GM18909 (cell line): ENCODE results near the gene STMN3.
"Not testable (repeated sequence)": the region's sequence is repeated elsewhere in the genome, so short reads cannot be mapped to it uniquely, and the experiment has no call there.

Experiments
- ATAC-seq: cut with Tn5 transposase; IDR thresholded peaks from one replicate; pipeline ENCODE4 v1.9.1; 2021; ENCODE audit warnings: mild to moderate bottlenecking; ENCODE audit not compliant: unreplicated experiment, poor library complexity

STMN3 gene

DNA sequence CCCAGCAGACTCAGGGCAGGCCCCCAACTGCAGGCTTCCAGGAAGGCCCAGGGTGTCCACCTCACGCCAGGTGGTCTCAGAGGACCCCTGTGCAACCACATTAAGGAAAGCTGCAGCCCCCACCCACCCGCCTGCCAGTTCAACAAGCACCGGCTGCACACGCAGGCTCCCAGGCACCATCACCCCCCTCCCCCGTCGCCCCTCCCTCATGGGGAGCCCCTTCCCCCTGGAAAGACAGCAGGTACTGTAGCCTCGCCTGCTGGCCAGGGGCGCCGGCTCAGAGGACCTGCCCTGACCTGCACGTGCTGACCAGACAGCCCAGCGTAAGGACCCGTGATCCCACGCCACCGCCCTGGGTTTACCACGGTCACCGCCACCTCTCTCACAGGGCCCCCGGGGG is 12.5 kb downstream of the STMN3 start:
- ATAC-seq: not testable (repeated sequence)

GRCh38 chr20:63640086-63640485 is 13.1 kb downstream of the STMN3 start:
- no peak for ATAC-seq

GRCh38 chr20:63639093-63639975 is 13.9 kb downstream of the STMN3 start:
- ATAC-seq: no peak

GRCh38 chr20:63636752-63637628 is 16.2 kb downstream of the STMN3 start:
- no peak for ATAC-seq

DNA sequence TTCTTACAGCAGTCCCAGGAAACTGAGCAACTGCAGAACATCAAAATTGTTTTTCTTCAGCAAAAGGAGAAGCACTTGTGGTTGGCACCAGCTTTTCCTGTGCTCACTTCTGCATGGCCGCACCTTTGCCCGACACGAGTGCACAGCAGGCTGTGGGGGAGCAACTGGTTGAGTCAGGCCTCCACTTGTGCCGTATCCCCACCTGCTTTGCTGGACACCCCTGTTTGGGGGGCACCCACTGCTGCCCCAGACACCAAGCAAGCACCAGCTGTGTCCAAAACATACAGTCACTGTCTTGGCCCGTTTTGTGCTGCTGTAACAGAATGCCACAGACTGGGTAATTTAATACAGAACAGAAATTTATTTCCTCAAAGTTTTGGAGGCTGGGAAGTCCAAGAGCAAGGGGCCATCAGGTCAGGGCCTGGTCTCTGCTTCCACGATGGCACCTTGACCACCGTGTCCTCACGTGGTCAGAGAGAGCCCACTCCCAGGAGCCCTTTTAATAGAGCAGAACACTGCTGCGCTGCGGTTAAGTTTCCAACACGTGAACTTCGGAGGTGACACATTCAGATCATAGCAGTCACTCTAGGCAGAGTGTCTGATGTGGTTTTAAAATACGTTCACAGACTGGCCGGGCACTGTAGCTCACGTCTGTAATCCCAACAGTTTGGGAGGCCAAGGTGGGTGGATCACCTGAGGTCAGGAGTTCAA is 17.6 kb downstream of the STMN3 start:
- ATAC-seq: no peak

- no peak for ATAC-seq
Observed at GRCh38 chr20:63633732-63634131, 19.5 kb downstream of the STMN3 start.

DNA sequence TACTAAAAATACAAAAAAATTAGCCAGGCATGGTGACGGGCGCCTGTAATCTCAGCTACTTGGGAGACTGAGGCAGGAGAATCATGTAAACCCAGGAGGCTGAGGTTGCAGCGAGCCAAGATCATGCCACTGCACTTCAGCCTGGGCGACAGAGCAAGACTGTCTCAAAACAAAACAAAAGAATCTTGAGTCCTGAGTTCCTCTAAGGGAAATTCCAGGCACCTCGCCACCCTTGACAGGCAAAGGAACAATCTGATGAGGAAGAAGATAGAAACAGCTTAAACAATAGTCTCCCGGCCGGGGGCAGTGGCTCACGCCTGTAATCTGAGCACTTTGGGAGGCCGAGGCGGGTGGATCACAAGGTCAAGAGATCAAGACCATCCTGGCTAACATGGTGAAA is 21.8 kb downstream of the STMN3 start:
- not testable (repeated sequence) for ATAC-seq

DNA sequence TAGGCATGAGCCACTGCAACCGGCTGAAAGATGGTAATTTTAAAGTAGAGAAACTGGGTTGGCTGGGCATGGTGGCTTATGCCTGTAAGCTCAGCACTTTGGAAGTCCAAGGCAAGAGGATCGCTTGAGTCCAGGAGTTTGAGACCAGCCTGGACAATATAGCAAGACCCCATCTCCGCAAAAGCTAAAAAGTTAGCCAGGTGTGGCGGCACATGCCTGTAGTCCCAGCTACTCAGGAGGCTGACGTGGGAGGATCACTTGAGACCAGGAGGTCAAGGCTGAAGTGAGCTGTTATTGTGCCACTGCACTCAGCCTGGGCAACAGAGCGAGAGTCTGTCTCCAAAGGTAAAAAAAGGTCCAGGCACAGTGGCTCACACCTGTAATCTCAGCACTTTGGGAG is 22.3 kb downstream of the STMN3 start:
- not testable (repeated sequence) for ATAC-seq

DNA sequence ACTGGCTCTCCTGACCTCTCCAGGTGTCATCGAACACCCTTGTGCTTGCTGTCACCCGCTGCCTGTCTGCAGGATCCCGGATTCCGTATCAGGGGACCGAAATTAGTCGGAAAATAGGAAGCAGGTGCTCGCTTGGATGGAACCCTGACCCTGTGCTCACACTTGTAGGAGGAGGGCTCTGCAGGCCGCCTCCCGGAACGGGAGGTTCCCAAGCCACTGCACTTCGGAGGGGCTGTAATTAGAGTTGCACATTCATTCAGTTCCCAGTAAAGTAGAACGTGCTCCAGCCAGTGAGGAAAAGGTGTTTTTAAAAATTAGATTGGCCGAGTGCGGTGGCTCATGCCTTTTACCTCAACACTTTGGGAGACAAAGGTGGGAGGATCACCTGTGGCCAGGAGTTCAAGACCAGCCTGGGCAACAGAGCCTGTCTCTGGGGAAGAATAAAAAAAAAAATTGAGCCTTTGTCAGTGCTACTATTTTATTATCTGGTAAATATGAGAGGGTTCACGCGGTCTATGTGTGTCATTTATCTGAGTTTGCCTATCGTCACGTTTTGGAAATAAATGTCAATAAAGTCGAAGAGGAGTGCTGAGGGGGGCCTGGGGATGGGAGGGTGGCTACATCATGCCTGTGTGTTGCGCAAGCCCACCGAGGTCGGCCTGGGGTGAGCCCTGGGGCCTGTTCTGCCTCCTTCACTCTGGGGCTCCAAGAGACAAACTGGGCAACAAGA is 24.8 kb downstream of the STMN3 start:
- no peak for ATAC-seq

- no peak for ATAC-seq
Observed at GRCh38 chr20:63627751-63628245, 25.4 kb downstream of the STMN3 start.

- ATAC-seq: peak; percentile 82
Observed at GRCh38 chr20:63627129-63627750, 26.0 kb downstream of the STMN3 start.

DNA sequence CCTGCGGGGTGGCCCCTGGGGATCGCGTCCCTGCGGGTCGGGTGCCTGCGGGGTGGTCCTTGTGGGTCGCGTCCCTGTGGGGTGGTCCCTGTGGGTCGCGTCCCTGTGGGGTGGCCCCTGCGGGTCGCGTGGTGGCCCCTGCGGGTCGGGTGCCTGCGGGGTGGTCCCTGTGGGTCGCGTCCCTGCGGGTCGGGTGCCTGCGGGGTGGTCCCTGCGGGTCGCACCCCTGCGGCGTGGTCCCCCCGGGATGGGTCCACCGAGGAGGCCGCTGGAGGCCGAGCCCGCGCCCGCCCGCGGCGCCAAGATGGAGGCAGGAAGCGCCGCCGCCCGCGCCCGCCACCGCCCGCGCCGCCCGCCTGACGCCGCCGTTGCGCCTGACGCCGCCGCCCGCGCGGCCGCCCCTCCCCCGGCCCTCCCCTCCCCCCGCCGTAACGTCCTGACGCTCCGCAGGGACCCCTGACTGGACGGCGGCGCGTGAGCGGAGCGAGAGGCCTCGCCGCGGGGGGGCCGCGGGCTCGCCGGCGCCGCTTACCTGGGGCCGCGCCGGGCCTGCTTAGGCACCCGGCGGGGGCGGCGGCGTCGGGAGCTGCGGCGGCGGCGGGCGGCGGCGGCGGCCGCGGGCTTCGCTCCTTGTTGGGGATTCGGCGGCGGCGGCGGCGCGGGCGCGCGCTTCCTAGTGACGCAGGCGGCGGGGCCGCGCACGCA is 26.6 kb downstream of the STMN3 start, which contains the start of gene GMEB2:
TSS of gene GMEB2 (minus strand) at position 678 of the 705 bp plus-strand sequence. CDS start 7,704 bp downstream, outside the sequence.
- ATAC-seq: peak; percentile 55

GRCh38 chr20:63625771-63626423 is 27.3 kb downstream of the STMN3 start:
- no peak for ATAC-seq

- no peak for ATAC-seq
Observed at GRCh38 chr20:63624486-63624885, 28.7 kb downstream of the STMN3 start.

GRCh38 chr20:63622732-63623131 is 30.5 kb downstream of the STMN3 start:
- no peak for ATAC-seq

DNA sequence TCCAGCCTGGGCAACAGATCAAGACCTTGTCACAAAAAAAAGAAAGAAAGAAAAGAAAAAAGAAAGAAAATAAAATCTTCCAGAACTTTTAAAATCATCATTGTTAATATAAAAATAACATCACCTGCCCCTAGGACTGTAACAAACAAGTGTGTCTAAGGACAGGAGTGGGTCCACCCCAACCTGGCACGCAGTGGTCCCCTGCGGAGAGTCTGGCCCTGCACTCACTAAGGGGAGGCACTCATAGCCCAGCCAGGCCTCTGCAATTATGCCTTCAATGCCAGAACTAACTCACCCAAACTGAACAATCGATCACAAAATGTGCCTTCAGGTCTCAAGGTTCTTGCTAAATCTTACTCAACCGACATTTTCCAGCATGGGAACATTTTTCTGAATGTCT is 31.1 kb downstream of the STMN3 start:
- no peak for ATAC-seq

DNA sequence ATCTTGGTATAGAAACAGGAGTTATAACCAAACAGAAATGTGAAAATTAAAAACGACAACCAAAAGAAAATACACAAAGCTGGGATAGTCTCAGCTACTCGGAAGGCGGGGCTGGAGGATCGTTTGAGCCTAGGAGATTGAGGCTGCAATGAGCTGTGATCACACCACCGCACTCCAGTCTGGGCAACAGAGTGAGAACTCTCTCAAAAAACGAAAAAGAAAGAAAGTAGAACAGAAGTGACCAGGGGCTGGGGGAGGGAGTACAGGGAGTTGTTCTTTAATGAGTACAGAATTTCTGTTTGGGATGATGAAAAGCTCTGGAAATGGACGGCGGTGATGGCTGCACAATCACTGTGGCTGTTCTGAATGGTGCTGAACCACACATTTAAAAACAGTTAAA is 32.2 kb downstream of the STMN3 start:
- no peak for ATAC-seq

- no peak for ATAC-seq
Observed at GRCh38 chr20:63619505-63619904, 33.7 kb downstream of the STMN3 start.
